Smooth muscle cell of the pulmonary artery (primary cell): ENCODE data around the gene ZBTB1. TPM values are rescaled to one million over a fixed set of nuclear protein-coding genes. Genes with fewer than 3 reads are reported as not detected.

Experiments
- total RNA-seq: library from RNA; depleted of rRNA; stranded (reverse); fragments of >200 nt; gene quantifications from 2 replicates; pipeline ENCODE4 v1.2.3, GENCODE V29; 2014

ZBTB1 gene
- total RNA-seq = 45.4 and 46.6 TPM in 2 replicates

GRCh38 chr14:64504310-64504896 lies at the start of gene ZBTB1:
TSS of gene ZBTB1 (plus strand) at chr14:64504770. CDS start at chr14:64521505, 16,735 bp downstream.

GRCh38 chr14:64465191-64465822 lies 39.3 kb upstream of the ZBTB1 start, which contains the start of gene AKAP5:
TSS of gene AKAP5 (plus strand) at chr14:64465499. CDS start at chr14:64468395, 2,896 bp downstream.

GRCh38 chr14:64503434-64504309 lies 898 bp upstream of the ZBTB1 start, which contains the start of gene ZBTB25:
TSS of gene ZBTB25 (minus strand) at chr14:64503838. CDS start at chr14:64490533, 13,305 bp downstream.

GRCh38 chr14:64540208-64541202 lies 35.9 kb downstream of the ZBTB1 start, which contains the start of gene HSPA2:
TSS of gene HSPA2 (plus strand) at chr14:64540741. CDS start at chr14:64540850, 109 bp downstream.

GRCh38 chr14:64549791-64550620 lies 45.4 kb downstream of the ZBTB1 start, which contains the start of gene PPP1R36:
TSS of gene PPP1R36 (plus strand) at chr14:64549961. CDS start at chr14:64549998, 37 bp downstream.

Other genes starting within 250 kb of the ZBTB1 start
- gene ESR2, start 210.4 kb upstream of the ZBTB1 start, total RNA-seq = 0.07 and 0.33 TPM in 2 replicates
- 36.3 and 58.1 TPM in 2 replicates for gene MTHFD1, start 116.4 kb upstream of the ZBTB1 start, total RNA-seq
- 0.20 and 0.56 TPM in 2 replicates for gene AKAP5, start 39.3 kb upstream of the ZBTB1 start, total RNA-seq
- gene ZBTB25, start 932 bp upstream of the ZBTB1 start, total RNA-seq = 9.3 and 14.3 TPM in 2 replicates
- 18.0 and 23.3 TPM in 2 replicates for gene HSPA2, start 36.0 kb downstream of the ZBTB1 start, total RNA-seq
- gene PPP1R36, start 45.2 kb downstream of the ZBTB1 start, total RNA-seq = 0.39 and 1.2 TPM in 2 replicates
- gene PLEKHG3, start 199.7 kb downstream of the ZBTB1 start, total RNA-seq = 9.6 and 13.5 TPM in 2 replicates